ENCODE results near the gene GOLPH3L.
"Not testable (repeated sequence)": the region's sequence is repeated elsewhere in the genome, so short reads cannot be mapped to it uniquely, and the experiment has no call there.

GRCh38 chr1:150641126-150641815, 55.7 kb downstream of the GOLPH3L start:
- TF ChIP-seq NR0B2 (CRISPR knock-in tag; IDR thresholded peaks at IDR 0.05); HNF4A (CRISPR knock-in tag; IDR thresholded peaks at IDR 0.05); BCLAF1 (IDR thresholded peaks at IDR 0.05): not testable (repeated sequence)
